Loucy (cell line): Measurements from ENCODE around the gene SMARCD3.

Experiments used
- CTCF ChIP-seq: fragments of 200-600 bp; sonication (generic); conservative IDR thresholded peaks from 2 replicates; pipeline ENCODE4 v1.5.1; 2014; ENCODE audit warnings: mild to moderate bottlenecking, antibody characterized with exemption, low read length
- EZH2phosphoT487 ChIP-seq: fragments of 200-600 bp; IDR thresholded peaks from 2 replicates; pipeline ENCODE4 v1.6.1; 2018; ENCODE audit warnings: antibody characterized with exemption, mild to moderate bottlenecking, moderate library complexity, borderline replicate concordance

GRCh38 chr7:151255390-151255789, 6.9 kb upstream of the SMARCD3 start:
- TF ChIP-seq CTCF, result no peak
- no peak for TF ChIP-seq EZH2phosphoT487
